Transverse colon (tissue), 4 donors: ENCODE data around the gene PTPRG. TPM values are rescaled to one million over a fixed set of nuclear protein-coding genes. Genes with fewer than 3 reads are reported as not detected.

Source experiments
- DNase-seq: peaks from one replicate; pipeline ENCODE4 v3.0.0-alpha.2; 2019
- H3K27ac ChIP-seq, 4 donors: fragments of 200-600 bp; sonication (generic); 2 replicates each; pipeline ENCODE4 v1.5.1; 2016 to 2018; ENCODE audit warnings: inconsistent platforms in 4 of 4
- H3K27me3 ChIP-seq: fragments of 200-600 bp; sonication (generic); 2 replicates; pipeline ENCODE4 v1.5.1; 2017; ENCODE audit warnings: inconsistent platforms
- H3K36me3 ChIP-seq, 4 donors: fragments of 200-600 bp; sonication (generic); 2 replicates each; pipeline ENCODE4 v1.5.1; 2017 to 2019; ENCODE audit warnings: inconsistent platforms in 4 of 4
- H3K4me1 ChIP-seq, 4 donors: fragments of 200-600 bp; sonication (generic); 2 replicates each; pipeline ENCODE4 v1.5.1; 2017 to 2020; ENCODE audit warnings: inconsistent platforms in 4 of 4
- H3K4me3 ChIP-seq, 4 donors: fragments of 200-600 bp; sonication (generic); 1 replicate in 1 of 4; 2 replicates in 3 of 4; pipeline versions ENCODE4 v1.5.1 to v1.6.1; 2017 to 2019; ENCODE audit warnings: inconsistent platforms in 4 of 4
- H3K9me3 ChIP-seq, 2 donors: fragments of 200-600 bp; sonication (generic); 2 replicates each; pipeline ENCODE4 v1.5.1; 2017 to 2019; ENCODE audit warnings: inconsistent platforms in 2 of 2
- EP300 ChIP-seq: sonication (generic); formaldehyde crosslinking; IDR thresholded peaks from one replicate; pipeline ENCODE4 v1.6.1; 2017; ENCODE audit warnings: antibody characterized with exemption, low read depth
- POLR2A ChIP-seq: fragments of 450-650 bp; IDR thresholded peaks from one replicate; pipeline ENCODE4 v1.6.1; 2016; ENCODE audit warnings: antibody characterized with exemption, mild to moderate bottlenecking, moderate library complexity
- POLR2AphosphoS5 ChIP-seq, 3 donors: sonication (generic); formaldehyde crosslinking; IDR thresholded peaks; one replicate each; pipeline ENCODE4 v1.6.1; 2016; ENCODE audit warnings: antibody characterized with exemption in 3 of 3
- WGBS, 2 donors: methylation state at CpG; one replicate each; pipeline ENCODE4 v1.1.5; 2018; ENCODE audit warnings: low coverage in 1 of 2; 5-methylcytosine and 5-hydroxymethylcytosine counted together
- in situ Hi-C, 4 donors: fragments of 200-750 bp; cut with MboI; loops; one replicate each; pipeline versions ENCODE4 v1.15.0 to v1.15.1; 2017; ENCODE audit warnings: low sequenced_read_pairs in 3 of 4, low pct_ligation_motif_present in 1 of 4, low pct_unique_long_range_greater_than_20kb in 1 of 4
- intact Hi-C: fragments of 100-400 bp; cut with DNase I; formaldehyde crosslinking; loops from one replicate; pipeline ENCODE4 v1.15.1; 2023; ENCODE audit warnings: low total_unique reads
- total RNA-seq, 4 donors: library from RNA; depleted of rRNA; stranded (reverse); fragments of >200 nt; gene quantifications; one replicate each; pipeline ENCODE4 v1.1.0, GENCODE V29; 2016
- TF ChIP-seq, protein P1 (sequence below), 5 experiments: fragments of 200-600 bp in 3 of 5; fragments of 450-650 bp in 2 of 5; sonication (generic) in 3 of 5; IDR thresholded peaks; 1 replicate in 2 of 5; 2 replicates in 3 of 5; pipeline ENCODE4 v1.5.1; 2016 to 2017; ENCODE audit warnings: antibody characterized with exemption in 5 of 5, inconsistent platforms in 3 of 5, mild to moderate bottlenecking in 2 of 5, moderate library complexity in 1 of 5

PTPRG gene
- total RNA-seq, 4 donors from 2014 or later = 29.2 to 83.4 (median 41.6) TPM

DNA sequence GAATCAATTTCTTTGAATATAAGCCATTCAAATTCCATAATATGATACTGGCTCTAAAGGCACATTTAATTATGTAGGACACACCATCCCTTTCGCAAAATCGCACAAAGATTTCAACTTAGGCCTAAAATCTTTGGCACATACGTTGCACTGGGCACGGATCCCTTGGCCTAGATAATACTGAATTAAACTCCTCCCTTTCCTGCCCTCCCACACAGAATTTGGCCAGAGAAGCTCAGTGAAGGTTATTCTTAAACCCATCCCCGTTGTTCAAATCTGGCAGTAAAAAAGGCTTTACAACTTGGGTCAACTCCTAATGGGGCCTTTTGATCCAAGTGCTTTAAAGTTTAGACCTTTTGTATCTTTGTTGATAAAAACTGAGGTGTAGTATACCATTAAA, 247.2 kb downstream of the PTPRG start:
- intact Hi-C loops (loop anchor here (5.0 kb wide), 1 partner anchor 246 kb away; the partner anchor contains the start of gene PTPRG), in situ Hi-C loops (no loop called here)
- Histone ChIP-seq H3K36me3 (no peaks in the 10 kb centered on the region), H3K9me3 (no peaks in the 10 kb centered on the region), H3K27ac (peak overlapping the region; percentile 43 to 76 (median 70)), H3K4me1 (peaks cover 26 to 64% (median 45%) of the 10 kb centered on the region in 4 donors), H3K4me3 (no peak overlapping the region), H3K27me3 (no peaks in the 10 kb centered on the region)
- WGBS, 2 donors = 40% methylated on average over 5 of the region's 5 CpGs; no CpG with 5 or more reads in 1 of the 2 donors
- TF ChIP-seq POLR2A (no peak), POLR2AphosphoS5 (IDR thresholded peaks at IDR 0.05) (no peak), EP300 (no peak)
- TF ChIP-seq, protein P1, sequence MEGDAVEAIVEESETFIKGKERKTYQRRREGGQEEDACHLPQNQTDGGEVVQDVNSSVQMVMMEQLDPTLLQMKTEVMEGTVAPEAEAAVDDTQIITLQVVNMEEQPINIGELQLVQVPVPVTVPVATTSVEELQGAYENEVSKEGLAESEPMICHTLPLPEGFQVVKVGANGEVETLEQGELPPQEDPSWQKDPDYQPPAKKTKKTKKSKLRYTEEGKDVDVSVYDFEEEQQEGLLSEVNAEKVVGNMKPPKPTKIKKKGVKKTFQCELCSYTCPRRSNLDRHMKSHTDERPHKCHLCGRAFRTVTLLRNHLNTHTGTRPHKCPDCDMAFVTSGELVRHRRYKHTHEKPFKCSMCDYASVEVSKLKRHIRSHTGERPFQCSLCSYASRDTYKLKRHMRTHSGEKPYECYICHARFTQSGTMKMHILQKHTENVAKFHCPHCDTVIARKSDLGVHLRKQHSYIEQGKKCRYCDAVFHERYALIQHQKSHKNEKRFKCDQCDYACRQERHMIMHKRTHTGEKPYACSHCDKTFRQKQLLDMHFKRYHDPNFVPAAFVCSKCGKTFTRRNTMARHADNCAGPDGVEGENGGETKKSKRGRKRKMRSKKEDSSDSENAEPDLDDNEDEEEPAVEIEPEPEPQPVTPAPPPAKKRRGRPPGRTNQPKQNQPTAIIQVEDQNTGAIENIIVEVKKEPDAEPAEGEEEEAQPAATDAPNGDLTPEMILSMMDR (IDR thresholded peaks at IDR 0.05) = no peak
- DNase-seq = no peak

DNA sequence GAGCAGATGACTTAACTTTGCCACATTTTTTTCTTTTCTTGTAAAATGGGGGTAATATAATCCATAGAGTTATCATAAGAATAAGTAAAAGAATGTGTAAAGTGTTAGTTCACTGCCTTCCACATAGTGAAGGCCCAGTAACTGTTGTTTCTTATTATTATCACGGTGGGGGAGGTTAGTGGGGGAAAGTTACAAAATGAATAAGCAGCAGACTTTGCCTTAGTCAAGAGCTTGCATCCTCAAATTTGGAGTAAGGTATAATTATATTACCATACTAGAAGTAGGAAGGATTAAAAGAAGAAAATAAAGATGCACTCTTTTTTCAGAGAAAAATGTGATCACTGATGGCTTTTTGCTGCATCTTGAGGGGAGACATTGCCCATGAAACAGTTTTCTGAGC, 247.6 kb downstream of the PTPRG start:
- intact Hi-C loops (loop anchor here (5.0 kb wide), 1 partner anchor 247 kb away; the partner anchor contains the start of gene PTPRG), in situ Hi-C loops (no loop called here)
- TF ChIP-seq EP300 = no peak
- TF ChIP-seq POLR2AphosphoS5 (IDR thresholded peaks at IDR 0.05) = no peak
- TF ChIP-seq POLR2A = no peak
- TF ChIP-seq, protein P1 (IDR thresholded peaks at IDR 0.05) = no peak
- H3K4me1 ChIP-seq = peaks cover 26 to 68% (median 43%) of the 10 kb centered on the region in 4 donors
- peak overlapping the region; percentile 43 to 76 (median 70) for H3K27ac ChIP-seq
- H3K4me3 ChIP-seq = no peak overlapping the region
- H3K27me3 ChIP-seq = no peaks in the 10 kb centered on the region
- DNase-seq = no peak
- no peaks in the 10 kb centered on the region for H3K9me3 ChIP-seq
- no peaks in the 10 kb centered on the region for H3K36me3 ChIP-seq
- WGBS, 2 donors = 30 to 37% methylated on average over 1 of the region's 1 CpG

DNA sequence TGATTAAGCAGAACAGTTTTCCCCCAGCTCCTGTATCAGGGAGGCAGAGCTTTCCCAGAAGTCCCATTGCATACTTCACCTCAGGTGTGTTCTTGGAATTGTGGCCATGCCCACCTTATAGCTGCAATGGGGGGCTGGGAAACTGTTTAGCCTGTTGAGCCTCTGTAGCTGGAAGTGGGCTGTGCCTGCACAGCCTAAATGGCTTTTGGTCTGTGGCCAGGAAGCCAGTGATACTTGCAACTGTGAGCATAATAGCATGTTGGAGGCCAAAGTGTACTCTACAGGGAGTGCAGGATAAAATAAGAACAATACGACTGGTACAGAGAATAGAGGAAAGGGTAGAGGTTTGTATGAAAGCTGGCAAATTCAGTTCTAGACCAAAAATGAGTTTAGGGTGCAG, 248.5 kb downstream of the PTPRG start:
- no peaks in the 10 kb centered on the region for H3K27me3 ChIP-seq
- no peaks in the 10 kb centered on the region for H3K36me3 ChIP-seq
- H3K4me3 ChIP-seq = no peak overlapping the region
- in situ Hi-C loops = no loop called here
- DNase-seq = peak; percentile 72
- H3K4me1 ChIP-seq = peaks cover 26 to 73% (median 42%) of the 10 kb centered on the region in 4 donors
- peak overlapping the region; percentile 43 to 76 (median 70) for H3K27ac ChIP-seq
- no peaks in the 10 kb centered on the region for H3K9me3 ChIP-seq
- no peak for TF ChIP-seq EP300
- TF ChIP-seq POLR2AphosphoS5 (IDR thresholded peaks at IDR 0.05) = peak in 1 of 3 donors; percentile 48
- intact Hi-C loops = loop anchor here (5.0 kb wide), 1 partner anchor 248 kb away; the partner anchor contains the start of gene PTPRG
- 55% methylated on average over 1 of the region's 1 CpG; no CpG with 5 or more reads in 1 of the 2 donors for WGBS, 2 donors

DNA sequence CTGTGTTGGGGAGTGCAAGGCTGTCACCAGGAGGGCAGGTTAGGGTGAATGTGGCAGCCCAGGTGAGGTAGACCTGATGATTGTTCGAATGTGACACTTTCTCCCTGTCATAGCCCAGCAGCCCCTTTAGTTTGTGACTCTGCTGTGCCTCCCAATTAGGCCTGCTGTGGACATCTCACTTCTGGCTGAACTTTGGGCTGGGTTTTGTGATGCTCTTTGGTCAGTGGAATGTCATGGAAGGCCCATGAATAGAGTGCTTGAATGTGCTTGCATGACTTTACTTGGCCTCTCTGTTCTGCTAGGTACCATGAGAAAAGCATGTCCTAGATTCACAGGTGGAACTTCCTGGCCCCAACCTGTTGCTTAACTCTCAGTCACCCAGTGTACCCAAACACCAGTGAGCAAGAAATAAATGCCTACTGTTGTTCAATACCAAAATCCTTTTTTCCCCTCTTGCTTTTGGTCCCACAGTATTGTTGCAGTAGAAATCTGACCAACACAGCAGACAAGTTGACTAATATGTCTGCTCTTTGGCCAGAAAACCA, 249.7 kb downstream of the PTPRG start:
- in situ Hi-C loops (no loop called here), intact Hi-C loops (no loop called here)
- Histone ChIP-seq H3K36me3 (no peaks in the 10 kb centered on the region), H3K9me3 (no peaks in the 10 kb centered on the region), H3K27ac (peak overlapping the region; percentile 43 to 76 (median 70)), H3K27me3 (no peaks in the 10 kb centered on the region), H3K4me3 (no peak overlapping the region), H3K4me1 (peaks cover 26 to 67% (median 39%) of the 10 kb centered on the region in 4 donors)
- WGBS, 2 donors = 93% methylated on average over 1 of the region's 1 CpG; no CpG with 5 or more reads in 1 of the 2 donors
- TF ChIP-seq POLR2A (no peak), EP300 (no peak), POLR2AphosphoS5 (IDR thresholded peaks at IDR 0.05) (no peak)
- TF ChIP-seq, protein P1 (IDR thresholded peaks at IDR 0.05) = no peak
- DNase-seq = no peak
